GM18519 (cell line): ENCODE measurements around the gene MPHOSPH6.
"Not testable (repeated sequence)": the region's sequence is repeated elsewhere in the genome, so short reads cannot be mapped to it uniquely, and the experiment has no call there.

Source experiments
- ATAC-seq: cut with Tn5 transposase; IDR thresholded peaks from one replicate; pipeline ENCODE4 v1.9.1; 2021; ENCODE audit warnings: mild to moderate bottlenecking, moderate library complexity; ENCODE audit not compliant: unreplicated experiment, low FRiP score

The MPHOSPH6 gene

DNA sequence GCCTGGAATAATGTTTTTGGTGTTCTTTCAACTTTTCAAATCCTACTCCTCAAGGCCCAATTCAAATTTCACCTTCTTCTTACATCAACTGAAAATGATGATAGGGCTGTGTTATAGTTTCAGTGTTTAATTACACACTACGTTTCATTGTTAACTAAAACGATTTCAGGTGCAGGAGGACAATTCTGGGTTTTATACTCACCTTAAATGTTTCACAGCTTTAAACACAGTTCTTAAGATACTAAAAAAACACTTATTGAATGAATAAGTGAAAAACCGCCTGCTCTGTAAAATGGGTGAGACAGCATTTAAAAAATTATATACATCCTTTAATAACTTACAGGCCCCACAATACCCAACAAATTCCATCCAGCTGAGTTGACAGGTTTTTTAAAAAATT is 6.2 kb upstream of the MPHOSPH6 start:
- ATAC-seq: no peak

DNA sequence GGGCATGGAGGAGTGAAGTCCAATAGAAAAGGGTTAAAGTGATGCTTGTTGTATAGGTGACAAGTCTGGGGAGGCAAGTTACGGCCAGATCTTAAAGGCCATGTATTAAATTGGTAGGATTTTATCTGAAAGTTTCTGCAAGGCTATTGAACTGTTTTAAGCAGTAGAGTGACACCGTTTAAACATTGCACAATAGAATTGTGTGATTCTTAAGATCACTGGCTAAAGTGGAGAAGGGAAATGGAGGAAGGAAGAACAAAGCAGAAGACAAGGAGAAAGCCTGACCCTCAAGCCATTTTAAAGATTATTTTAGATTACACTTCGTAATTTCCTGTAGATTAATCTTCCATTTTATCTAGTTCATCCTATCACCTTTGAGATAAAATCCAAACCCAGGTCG is 5.6 kb upstream of the MPHOSPH6 start:
- ATAC-seq: no peak

DNA sequence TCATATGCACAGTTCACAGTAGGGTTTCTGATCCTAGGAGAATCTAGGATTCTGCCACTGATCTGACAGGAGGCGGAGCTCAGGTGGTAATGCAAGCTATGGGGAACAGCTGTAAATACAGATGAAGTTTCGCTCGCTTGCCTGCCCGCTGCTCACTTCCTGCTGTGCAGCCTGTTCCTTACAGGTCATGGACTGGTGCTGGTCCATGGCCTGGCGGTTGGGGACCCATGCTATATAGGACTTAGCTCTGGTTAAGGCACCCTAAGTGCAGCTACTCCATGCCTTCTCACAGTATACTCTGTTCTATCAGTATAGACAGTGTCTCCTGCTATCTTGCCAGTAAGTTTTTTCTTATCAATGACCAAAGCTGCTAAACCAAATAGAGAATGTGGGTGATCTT is 2.4 kb downstream of the MPHOSPH6 start:
- no peak for ATAC-seq

DNA sequence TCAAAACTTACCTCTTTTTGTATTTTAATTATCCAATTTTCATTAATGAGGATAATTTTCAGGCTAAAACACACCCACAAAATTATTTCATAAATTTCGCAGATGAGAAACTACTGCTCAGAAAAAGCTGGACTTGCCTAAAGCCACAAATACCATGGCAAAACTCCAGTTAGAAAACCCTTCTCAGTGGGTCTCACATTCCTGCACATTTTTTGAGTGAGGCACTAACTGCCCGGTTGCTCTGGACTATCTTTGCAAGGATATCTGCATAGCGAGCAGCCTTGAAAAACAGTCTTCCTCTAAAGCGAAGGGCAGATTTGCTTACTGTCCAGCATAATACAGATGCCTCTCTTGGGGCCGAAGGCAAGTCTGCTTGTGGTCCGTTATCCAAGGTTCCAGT is 9.8 kb downstream of the MPHOSPH6 start:
- no peak for ATAC-seq

DNA sequence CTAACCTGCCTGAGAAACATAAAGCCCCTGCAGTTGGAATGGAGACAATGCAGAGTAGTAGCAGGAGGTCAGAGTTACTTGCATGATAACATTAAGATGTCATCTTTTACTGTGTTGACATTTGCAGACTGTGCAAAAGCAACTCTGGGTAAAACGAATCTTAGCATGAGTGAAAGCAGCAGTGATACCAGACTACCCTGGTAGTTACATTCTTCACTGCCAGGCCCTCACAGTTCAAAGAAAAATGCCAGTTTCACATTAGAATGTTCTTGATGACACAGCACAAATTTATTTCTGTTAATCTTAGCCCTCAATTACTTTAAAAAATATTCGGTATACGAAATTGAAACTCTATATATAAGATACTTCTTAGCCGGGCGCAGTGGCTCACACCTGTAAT is 12.2 kb downstream of the MPHOSPH6 start:
- ATAC-seq: no peak

DNA sequence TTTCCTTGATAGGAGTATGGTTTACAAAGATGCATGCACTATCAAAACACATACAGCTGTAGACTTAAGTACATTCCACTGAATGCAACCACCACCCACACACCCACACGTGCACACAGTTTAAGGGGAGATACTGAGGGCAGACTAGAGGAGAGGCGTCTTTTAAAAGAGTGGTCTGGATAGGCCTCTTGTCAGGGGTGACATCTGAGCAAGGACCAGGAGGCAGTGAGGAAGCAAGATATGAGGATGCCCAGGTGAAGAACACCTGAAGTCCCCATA is 12.6 kb downstream of the MPHOSPH6 start:
- ATAC-seq: no peak

DNA sequence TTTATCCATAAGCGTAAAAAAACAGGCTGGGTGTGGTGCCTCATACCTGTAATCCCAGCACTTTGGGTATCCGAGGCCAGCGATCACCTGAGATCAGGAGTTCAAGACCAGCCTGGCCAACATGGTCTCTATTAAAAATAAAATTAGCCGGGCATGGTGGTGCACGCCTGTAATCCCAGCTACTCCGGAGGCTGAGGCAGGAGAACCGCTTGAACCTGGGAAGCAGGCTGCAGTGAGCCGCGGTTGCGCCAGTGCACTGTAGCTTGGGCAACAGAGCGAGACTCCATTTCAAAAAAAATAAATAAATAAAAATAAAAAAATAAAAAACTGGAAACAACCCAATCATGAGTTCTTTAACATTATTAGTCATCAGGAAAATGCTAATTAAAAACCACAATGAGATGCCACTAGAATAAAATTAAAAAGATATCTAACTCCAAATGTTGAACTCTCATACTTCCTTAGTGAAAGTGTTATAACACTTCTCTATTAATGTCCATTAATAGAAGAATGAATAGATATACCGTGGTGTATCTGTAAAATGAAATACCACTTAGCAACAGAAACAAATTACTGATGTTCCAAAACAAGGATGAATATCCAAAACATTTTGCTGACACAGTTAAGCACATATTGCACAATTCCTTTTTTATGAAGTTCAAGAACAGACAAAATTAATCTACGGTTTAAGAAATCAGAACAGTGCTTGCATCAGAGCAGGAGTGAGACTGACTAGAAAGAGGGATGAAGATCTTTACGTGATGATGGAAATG is 13.1 kb downstream of the MPHOSPH6 start:
- ATAC-seq: no peak

DNA sequence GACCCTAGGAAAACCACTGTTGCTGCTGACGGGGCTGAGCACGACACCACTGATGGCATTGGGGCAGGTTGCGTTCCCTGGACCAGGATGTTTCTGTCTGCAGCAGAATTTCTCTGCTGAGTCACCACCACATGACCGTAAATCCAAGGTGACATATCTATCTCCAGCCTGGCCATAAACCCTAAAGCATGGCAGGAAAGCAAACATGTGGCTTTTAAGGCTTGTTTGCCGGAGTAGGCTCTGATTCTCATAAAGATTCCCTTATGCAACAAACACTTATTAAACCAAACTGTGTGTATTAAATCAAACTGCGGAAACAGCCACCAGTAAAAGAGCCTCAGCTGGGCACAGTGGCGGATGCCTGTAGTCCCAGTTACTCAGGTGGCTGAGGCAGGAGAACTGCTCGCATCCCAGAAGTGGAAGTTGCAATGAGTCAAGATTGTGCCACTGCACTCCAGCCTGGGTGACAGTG is 17.3 kb downstream of the MPHOSPH6 start:
- no peak for ATAC-seq

DNA sequence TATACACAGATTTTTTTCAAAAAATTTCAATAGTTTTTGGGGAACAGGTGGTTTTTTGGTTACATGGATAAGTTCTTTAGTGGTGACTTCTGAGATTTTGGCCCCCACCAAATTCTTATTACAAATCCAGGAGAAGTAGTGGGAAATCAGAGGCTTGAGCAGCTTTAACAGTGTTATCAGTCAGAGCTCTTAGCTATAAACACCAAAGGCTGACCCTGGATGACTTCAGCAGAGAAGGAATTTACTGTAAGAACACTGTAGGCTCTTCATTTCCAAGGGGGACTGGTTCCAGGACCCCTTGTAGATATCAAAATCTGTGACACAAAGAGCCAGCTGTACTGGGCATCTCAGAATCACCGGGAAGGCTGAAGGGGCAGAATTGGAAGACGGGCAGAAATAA is 17.8 kb downstream of the MPHOSPH6 start:
- no peak for ATAC-seq

DNA sequence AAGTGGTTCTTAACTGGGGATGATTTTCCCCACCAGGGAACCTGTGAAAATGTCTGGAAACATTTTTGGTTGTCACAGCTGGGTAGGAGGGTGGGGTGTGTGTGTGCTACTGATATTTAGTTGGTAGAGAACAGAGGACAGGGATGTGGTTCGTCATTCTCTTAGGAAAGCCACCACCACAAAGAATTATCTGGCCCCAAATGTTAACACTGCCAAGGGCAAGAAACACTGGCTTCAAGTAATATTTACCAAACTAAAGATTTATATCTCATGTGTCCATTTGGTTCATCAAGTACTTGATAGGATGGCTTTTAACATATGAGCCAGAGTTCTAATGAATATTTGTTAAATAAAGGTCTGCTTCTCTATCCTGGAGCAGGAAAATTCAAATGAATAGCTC is 19.5 kb downstream of the MPHOSPH6 start:
- ATAC-seq: no peak

DNA sequence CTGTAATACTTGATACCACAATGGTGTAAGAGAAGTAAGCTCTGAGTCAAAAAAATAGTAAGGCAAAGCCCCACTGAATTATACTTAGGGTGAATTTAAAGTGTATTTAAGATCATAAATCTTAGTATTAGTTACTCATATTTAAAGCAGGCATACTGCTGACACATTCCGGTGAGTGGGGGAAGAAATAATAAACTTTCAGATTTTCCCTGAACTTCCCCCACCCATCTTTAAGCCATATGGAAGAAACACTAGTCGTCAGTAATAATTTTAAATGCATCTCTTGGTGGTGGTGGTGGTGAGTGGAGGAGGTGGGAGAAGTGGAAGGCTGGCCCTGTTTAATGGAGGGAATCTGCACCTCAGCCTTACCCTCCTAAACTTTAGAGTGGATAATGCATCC is 20.5 kb downstream of the MPHOSPH6 start:
- no peak for ATAC-seq

DNA sequence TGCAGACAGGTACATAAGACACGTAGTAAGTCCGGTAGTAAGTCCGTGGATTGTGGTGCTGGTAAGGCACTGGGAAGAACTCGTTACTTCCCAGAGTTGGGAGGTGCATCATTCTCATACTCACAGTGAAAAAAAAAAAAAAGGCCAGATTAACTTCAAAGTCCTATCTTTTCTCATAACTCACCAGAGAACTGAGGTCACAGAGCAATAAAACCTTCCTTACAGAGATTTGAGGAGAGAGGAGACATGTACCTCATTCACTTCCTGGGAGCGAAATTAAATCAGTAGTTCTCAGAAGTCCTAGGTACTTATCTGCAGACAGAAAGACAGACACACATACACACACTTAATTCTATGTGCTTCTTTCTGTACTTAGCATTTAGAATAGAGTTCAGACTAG is 22.5 kb downstream of the MPHOSPH6 start:
- ATAC-seq: no peak

DNA sequence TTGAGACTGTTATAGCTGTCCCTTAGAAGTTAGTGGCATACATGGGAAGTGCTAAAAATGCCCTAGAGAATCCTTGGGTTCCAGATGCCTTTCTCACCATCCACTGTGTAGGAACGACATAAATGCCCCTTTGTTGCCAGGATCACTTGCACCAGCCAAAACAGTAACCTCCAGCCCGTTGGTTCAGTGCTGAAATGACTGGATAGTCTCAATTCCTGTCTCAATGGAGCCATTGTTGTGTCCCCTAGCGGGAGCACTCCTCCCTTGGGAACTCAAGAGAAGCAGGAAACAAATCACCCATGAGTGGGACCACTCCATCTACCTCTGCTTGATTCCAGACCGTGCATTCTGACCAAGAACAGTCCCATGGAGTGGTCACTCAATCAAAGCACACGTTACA is 23.1 kb downstream of the MPHOSPH6 start:
- ATAC-seq: no peak

DNA sequence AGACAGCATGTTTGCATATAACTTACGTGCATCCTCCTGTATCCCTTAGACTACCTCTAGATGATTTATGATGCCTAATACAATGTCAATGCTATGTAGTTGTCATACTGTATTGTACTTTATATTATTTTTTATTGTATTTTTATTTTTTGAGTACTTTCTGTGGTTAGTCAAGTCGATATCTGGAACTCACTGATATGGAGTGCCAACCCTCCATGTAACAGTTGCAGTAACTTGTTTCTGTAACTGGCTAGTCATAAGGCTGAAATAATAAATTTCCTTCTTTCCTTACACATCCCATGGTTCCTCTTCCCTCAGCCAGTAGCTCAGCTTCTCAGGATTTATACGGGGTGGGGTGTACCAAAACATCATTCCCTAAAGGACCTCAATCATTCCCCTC is 23.5 kb downstream of the MPHOSPH6 start:
- no peak for ATAC-seq

DNA sequence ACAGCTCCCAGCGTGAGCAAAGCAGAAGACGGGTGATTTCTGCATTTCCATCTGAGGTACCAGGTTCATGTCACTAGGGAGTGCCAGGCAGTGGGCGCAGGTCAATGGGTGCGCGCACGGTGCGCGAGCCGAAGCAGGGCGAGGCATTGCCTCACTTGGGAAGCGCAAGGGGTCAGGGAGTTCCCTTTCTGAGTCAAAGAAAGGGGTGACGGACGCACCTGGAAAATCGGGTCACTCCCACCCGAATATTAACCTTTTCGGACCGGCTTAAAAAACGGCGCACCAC is 30.8 kb downstream of the MPHOSPH6 start:
- not testable (repeated sequence) for ATAC-seq

DNA sequence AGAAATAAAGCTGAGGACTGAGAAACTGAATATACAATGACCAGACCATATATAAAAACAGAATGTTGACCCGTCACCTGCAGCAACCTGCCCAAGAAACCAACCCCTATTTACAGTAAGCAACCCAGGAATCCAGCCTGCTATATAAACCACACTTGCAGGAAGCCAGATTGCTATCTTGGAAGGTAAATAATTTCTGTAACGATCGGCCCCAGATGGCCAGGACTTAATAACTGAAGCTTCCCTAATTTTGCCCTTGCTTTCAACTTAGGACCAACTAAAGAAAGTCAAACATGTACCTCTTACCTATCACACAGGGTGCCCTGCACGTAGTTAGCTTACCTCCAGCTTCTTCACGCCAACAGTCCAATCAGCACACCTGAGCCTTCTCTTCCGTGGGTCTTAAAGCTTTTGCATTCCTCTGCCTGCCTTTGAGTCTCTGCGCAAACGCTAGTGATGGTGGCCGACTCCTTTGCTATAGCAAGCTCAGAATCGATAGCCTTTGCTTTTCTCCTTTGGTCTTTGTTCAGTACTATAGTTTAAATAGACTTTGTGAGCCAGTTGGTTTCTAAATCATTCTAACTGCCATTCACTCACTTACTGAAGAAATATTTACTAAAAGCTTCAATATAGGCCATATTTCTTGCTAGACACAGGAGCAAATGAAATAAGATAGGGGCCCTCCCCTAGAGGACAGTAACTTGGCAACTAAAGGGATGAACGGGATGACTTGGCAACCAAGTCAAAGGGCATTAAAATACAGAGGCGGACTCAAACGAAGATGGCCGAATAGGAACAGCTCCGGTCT is 31.3 kb downstream of the MPHOSPH6 start:
- no peak for ATAC-seq

DNA sequence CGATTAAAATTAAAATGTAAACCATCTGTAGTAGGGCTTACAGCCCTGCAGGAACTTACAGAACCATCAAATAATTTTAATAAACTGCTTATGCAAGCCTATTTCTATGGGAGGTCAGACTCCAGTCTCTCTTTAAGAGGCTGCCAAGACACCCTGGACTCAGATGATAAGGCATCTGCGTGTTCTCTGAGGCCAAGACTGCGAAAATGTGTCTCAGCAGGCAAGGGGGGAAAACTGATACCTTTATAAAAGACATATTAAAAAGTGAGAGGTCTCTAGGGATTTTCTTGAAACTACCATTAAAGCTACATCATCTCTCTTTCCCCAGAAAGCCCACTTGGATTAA is 32.2 kb downstream of the MPHOSPH6 start:
- ATAC-seq: no peak

DNA sequence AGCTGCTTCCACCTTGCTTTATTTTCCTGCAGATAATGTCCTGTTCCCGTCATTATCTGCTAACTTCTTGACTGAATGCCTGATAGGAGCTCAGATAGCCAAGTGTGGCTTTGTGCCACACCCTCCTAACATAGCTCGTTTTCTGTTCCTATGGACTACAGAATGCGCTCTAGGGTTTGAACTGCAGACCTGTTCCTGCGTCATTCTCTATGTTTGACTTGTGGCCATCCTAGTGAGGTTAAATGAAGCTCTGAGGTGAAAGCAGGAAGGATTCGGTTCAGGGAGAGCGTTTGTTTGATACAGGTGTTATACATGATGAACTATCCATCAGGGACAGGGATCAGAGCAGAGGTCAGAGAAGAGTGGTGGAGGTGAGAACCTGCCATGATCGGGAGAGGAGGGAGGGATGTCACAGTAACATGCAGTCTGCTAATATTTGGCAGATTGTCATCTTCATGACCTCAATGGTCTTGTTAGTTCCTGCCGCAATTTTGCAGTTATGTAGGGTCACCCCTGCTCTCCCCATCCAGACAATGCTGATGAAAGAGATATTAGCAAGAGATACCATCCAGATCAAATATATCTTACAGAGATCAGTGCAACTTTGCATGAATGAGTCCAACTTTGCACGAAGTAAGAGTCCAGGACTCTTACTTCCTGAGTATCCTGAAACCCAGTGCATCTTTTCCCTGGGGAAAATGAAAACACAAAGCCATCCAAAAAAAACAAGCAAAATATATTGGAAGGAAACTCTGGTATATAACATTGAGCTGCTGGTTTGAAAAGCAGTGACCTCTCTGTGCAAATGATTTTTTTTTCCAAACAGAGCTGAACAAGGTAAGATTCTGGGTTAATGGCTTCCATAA is 32.8 kb downstream of the MPHOSPH6 start:
- ATAC-seq: no peak

DNA sequence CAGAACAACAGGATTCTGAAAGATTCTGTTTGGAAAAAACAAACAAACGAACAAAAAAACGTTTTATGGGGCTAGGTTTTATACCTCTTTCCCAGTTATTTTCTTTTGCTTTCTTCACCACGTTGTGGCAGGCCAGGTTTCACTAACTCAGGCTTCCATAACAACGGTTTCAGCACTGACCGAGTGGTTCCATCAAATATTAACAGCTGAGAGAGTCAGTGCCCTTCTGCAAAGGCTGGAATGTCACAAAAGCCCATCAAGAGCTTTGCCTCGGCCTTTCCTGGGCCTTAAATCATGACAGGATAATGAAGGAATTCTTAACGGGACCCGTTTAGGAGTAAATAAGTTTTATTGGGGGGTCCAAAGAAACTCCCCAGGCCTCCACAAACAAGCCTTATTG is 34.2 kb downstream of the MPHOSPH6 start:
- ATAC-seq: no peak

DNA sequence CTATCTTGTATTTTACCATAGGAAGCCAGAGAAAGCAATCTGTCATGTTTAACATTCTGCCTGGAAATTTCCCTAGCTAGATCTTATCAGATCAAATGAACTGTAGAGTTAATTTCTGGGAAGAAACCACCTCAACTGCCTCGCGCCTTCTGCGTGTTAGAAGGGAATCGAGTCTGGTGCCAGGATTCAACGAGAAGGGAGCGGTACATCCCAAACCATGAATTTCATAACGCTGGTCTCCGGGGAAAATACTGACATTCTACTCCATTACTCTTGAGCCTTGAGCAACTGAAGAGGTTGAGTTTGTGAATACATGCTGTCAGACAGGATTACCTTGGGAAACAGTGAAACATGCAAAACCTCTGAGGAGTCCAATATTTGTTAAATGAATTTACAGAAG is 35.2 kb downstream of the MPHOSPH6 start:
- no peak for ATAC-seq

DNA sequence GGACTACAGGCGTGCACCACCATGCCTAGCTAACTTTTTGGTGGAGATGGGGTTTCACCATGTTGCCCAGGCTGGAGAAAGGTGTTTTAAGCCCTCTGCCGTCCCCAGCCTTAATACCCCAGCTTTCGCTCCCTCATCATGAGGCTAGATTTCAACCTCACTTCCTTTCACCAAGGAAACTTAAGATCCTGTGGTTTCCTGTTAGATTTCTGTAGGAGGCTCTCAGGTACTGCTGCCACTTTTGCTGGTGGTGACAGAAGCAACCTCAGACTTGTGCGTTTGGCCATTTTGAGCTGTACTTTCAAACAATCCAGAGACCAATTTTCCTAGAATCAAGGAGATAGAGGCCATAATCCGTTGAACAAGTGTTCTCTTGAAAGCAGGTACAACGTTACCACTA is 36.2 kb downstream of the MPHOSPH6 start:
- ATAC-seq: no peak

DNA sequence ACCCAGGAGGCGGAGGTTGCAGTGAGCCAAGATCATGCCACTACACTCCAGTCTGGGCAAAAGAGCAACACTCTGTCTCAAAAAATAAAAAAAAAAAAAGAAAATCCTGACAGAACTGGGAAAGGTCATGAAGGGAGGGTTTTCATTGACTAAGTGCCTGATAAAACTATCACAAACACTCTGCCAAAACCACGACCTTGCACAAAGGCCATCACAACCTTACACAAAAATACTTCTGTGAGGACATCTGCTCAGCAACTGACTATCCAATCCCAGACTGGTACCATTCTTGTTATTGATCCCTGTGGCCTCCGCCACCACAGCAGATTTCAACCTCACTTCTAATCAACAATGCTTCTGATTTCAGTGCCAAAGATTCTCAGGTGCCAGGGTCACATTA is 40.1 kb downstream of the MPHOSPH6 start:
- ATAC-seq: no peak
